Activated B cell treated with CpG ODN at 0.5 μM for 24 hours (primary cell): ENCODE data around the gene ADGRG6. TPM values are rescaled to one million over a fixed set of nuclear protein-coding genes. Genes with fewer than 3 reads are reported as not detected.

Experiments
- ATAC-seq: fragments of 200-7000 bp; cut with Tn5 transposase; one replicate; pipeline ENCODE4 v1.10.0; 2021; ENCODE audit warnings: low read depth, mild to moderate bottlenecking, moderate library complexity
- CTCF ChIA-PET: fragments of 350-600 bp; sonication (Branson Sonifier 250); formaldehyde crosslinking; loops from one replicate; lab custom pipeline; 2021; ENCODE audit warnings: antibody characterized with exemption; lab: Charles Lee
- POLR2A ChIA-PET: fragments of 350-600 bp; sonication (Branson Sonifier 250); formaldehyde crosslinking; loops from one replicate; lab custom pipeline; 2021; ENCODE audit warnings: antibody characterized with exemption; lab: Charles Lee
- DNase-seq: peaks from one replicate; pipeline ENCODE4 v3.0.0; 2022
- H3K27ac Mint-ChIP-seq: one replicate; pipeline ENCODE4 v1.8.0; 2020; ENCODE audit warnings: mixed read lengths
- H3K27me3 Mint-ChIP-seq: one replicate; pipeline ENCODE4 v1.8.0; 2021; ENCODE audit warnings: mixed read lengths
- H3K36me3 Mint-ChIP-seq: one replicate; pipeline ENCODE4 v1.8.0; 2021; ENCODE audit warnings: low read depth, mixed read lengths
- H3K4me1 Mint-ChIP-seq: one replicate; pipeline ENCODE4 v1.8.0; 2021; ENCODE audit warnings: mixed read lengths
- H3K4me3 Mint-ChIP-seq: one replicate; pipeline ENCODE4 v1.8.0; 2020; ENCODE audit warnings: mild to moderate bottlenecking, mixed read lengths
- H3K9me3 Mint-ChIP-seq: one replicate; pipeline ENCODE4 v1.8.0; 2020; ENCODE audit warnings: mixed read lengths
- CTCF ChIP-seq: fragments of 200-600 bp; IDR thresholded peaks from one replicate; pipeline ENCODE4 v1.8.0; 2022; ENCODE audit warnings: antibody characterized with exemption, mild to moderate bottlenecking
- intact Hi-C: fragments of 100-400 bp; cut with micrococcal nuclease; formaldehyde crosslinking; loops from one replicate; pipeline ENCODE4 v1.15.1; 2024
- total RNA-seq: library from RNA; stranded (reverse); gene quantifications from 2 replicates; pipeline ENCODE4 v1.2.3, GENCODE V29; 2022

Gene ADGRG6
- total RNA-seq, 1 donor from 2014 or later = not detected

GRCh38 chr6:142290851-142291250 lies 11.0 kb upstream of the ADGRG6 start:
- CTCF ChIA-PET = no interaction called here
- Mint-ChIP-seq H3K27ac (no peak overlapping the region), H3K4me3 (no peak overlapping the region), H3K27me3 (peaks cover 4% of the 10 kb centered on the region), H3K4me1 (no peaks in the 10 kb centered on the region), H3K36me3 (no peaks in the 10 kb centered on the region), H3K9me3 (no peaks in the 10 kb centered on the region)
- DNase-seq (no peak), ATAC-seq (no peak)
- intact Hi-C loops = no loop called here
- no peak for TF ChIP-seq CTCF
- POLR2A ChIA-PET = no interaction called here

GRCh38 chr6:142291512-142291911 lies 10.3 kb upstream of the ADGRG6 start:
- DNase-seq = no peak
- Mint-ChIP-seq H3K4me3 (no peak overlapping the region), H3K36me3 (no peaks in the 10 kb centered on the region), H3K4me1 (no peaks in the 10 kb centered on the region), H3K27me3 (peaks cover 7% of the 10 kb centered on the region), H3K9me3 (no peaks in the 10 kb centered on the region), H3K27ac (no peak overlapping the region)
- intact Hi-C loops = no loop called here
- ChIA-PET POLR2A (no interaction called here), CTCF (no interaction called here)
- TF ChIP-seq CTCF = no peak
- ATAC-seq = no peak

- TF ChIP-seq CTCF = no peak
- CTCF ChIA-PET = no interaction called here
- DNase-seq (no peak), ATAC-seq (no peak)
- POLR2A ChIA-PET = no interaction called here
- Mint-ChIP-seq H3K4me1 (no peaks in the 10 kb centered on the region), H3K4me3 (no peak overlapping the region), H3K27me3 (peaks cover 7% of the 10 kb centered on the region), H3K36me3 (no peaks in the 10 kb centered on the region), H3K9me3 (no peaks in the 10 kb centered on the region), H3K27ac (no peak overlapping the region)
- intact Hi-C loops = no loop called here
Measured at GRCh38 chr6:142292166-142292924, 9.5 kb upstream of the ADGRG6 start.

GRCh38 chr6:142293121-142293520 lies 8.7 kb upstream of the ADGRG6 start:
- Mint-ChIP-seq H3K27ac (no peak overlapping the region), H3K9me3 (no peaks in the 10 kb centered on the region), H3K27me3 (peaks cover 7% of the 10 kb centered on the region), H3K36me3 (no peaks in the 10 kb centered on the region), H3K4me1 (no peaks in the 10 kb centered on the region), H3K4me3 (no peak overlapping the region)
- DNase-seq (no peak), ATAC-seq (no peak)
- intact Hi-C loops = no loop called here
- ChIA-PET CTCF (no interaction called here), POLR2A (no interaction called here)
- TF ChIP-seq CTCF = no peak

- TF ChIP-seq CTCF = no peak
- H3K9me3 Mint-ChIP-seq = no peaks in the 10 kb centered on the region
- no peaks in the 10 kb centered on the region for H3K4me1 Mint-ChIP-seq
- ChIA-PET CTCF (no interaction called here), POLR2A (no interaction called here)
- no peak overlapping the region for H3K4me3 Mint-ChIP-seq
- no peak overlapping the region for H3K27ac Mint-ChIP-seq
- intact Hi-C loops = no loop called here
- DNase-seq = no peak
- H3K36me3 Mint-ChIP-seq = no peaks in the 10 kb centered on the region
- peaks cover 9% of the 10 kb centered on the region for H3K27me3 Mint-ChIP-seq
- no peak for ATAC-seq
Measured at GRCh38 chr6:142294679-142295078, 7.1 kb upstream of the ADGRG6 start.
